WTC11 (cell line): ENCODE results near the gene ZNF428. TPM values are rescaled to one million over a fixed set of nuclear protein-coding genes. Genes with fewer than 3 reads are reported as not detected.

Experiments
- ATAC-seq: fragments of 200-7000 bp; cut with Tn5 transposase; 2 replicates; pipeline ENCODE4 v1.10.0; 2021; ENCODE audit warnings: mild to moderate bottlenecking, moderate library complexity
- CTCF ChIA-PET: fragments of 300-600 bp; sonication (Branson Sonifier 250); formaldehyde crosslinking; loops from one replicate; lab custom pipeline; 2021; ENCODE audit warnings: antibody characterized with exemption; lab: Charles Lee
- POLR2A ChIA-PET: fragments of 350-600 bp; sonication (Branson Sonifier 250); formaldehyde crosslinking; loops from one replicate; lab custom pipeline; 2021; ENCODE audit warnings: antibody characterized with exemption; lab: Charles Lee
- DNase-seq: peaks from one replicate; pipeline ENCODE4 v3.0.0; 2021; ENCODE audit warnings: low spot score
- H3K27ac Mint-ChIP-seq: 2 replicates; pipeline ENCODE4 v1.8.0; 2021; ENCODE audit warnings: mixed read lengths
- H3K27me3 Mint-ChIP-seq: 2 replicates; pipeline ENCODE4 v1.8.0; 2021; ENCODE audit warnings: low read depth, mild to moderate bottlenecking, moderate library complexity, mixed read lengths
- H3K36me3 Mint-ChIP-seq: 2 replicates; pipeline ENCODE4 v1.8.0; 2021; ENCODE audit warnings: mixed read lengths
- H3K4me1 Mint-ChIP-seq: 2 replicates; pipeline ENCODE4 v1.8.0; 2022; ENCODE audit warnings: mixed read lengths
- H3K4me3 Mint-ChIP-seq: 2 replicates; pipeline ENCODE4 v1.8.0; 2021; ENCODE audit warnings: mild to moderate bottlenecking, moderate library complexity, mixed read lengths
- H3K9me3 Mint-ChIP-seq: 2 replicates; pipeline ENCODE4 v1.8.0; 2021; ENCODE audit warnings: mixed read lengths
- ARID4B ChIP-seq: sonication (generic); formaldehyde crosslinking; IDR thresholded peaks from 2 replicates; pipeline ENCODE4 v1.8.0; 2023; ENCODE audit warnings: missing genetic modification reagents, mild to moderate bottlenecking, borderline replicate concordance
- ATF1 ChIP-seq: sonication (generic); formaldehyde crosslinking; IDR thresholded peaks from 2 replicates; pipeline ENCODE4 v1.8.1; 2023; ENCODE audit warnings: mild to moderate bottlenecking, moderate library complexity, missing genetic modification reagents
- ATF6 ChIP-seq: sonication (generic); formaldehyde crosslinking; IDR thresholded peaks from 2 replicates; pipeline ENCODE4 v1.8.1; 2023; ENCODE audit warnings: mild to moderate bottlenecking, missing genetic modification reagents
- E2F5 ChIP-seq: sonication (generic); formaldehyde crosslinking; IDR thresholded peaks from 2 replicates; pipeline ENCODE4 v1.8.1; 2022; ENCODE audit warnings: mild to moderate bottlenecking, moderate library complexity, missing genetic modification reagents
- EMX1 ChIP-seq: fragments of 250-450 bp; sonication (Bioruptor Pico); IDR thresholded peaks from 2 replicates; pipeline ENCODE4 v1.8.0; 2021; ENCODE audit warnings: mild to moderate bottlenecking
- JAZF1 ChIP-seq: fragments of 250-450 bp; sonication (Bioruptor Pico); IDR thresholded peaks from 2 replicates; pipeline ENCODE4 v1.9.0; 2021; ENCODE audit warnings: moderate library complexity, mild to moderate bottlenecking, inconsistent platforms
- MXD4 ChIP-seq: fragments of 250-450 bp; sonication (Bioruptor Pico); IDR thresholded peaks from 2 replicates; pipeline ENCODE4 v1.8.0; 2021; ENCODE audit warnings: mild to moderate bottlenecking, moderate library complexity, borderline replicate concordance
- NFE2L1 ChIP-seq: sonication (generic); formaldehyde crosslinking; IDR thresholded peaks from 2 replicates; pipeline ENCODE4 v1.8.1; 2023; ENCODE audit warnings: missing genetic modification reagents
- SP1 ChIP-seq: sonication (generic); formaldehyde crosslinking; conservative IDR thresholded peaks from 2 replicates; pipeline ENCODE4 v1.8.1; 2022; ENCODE audit warnings: missing genetic modification reagents
- ZNF281 ChIP-seq: sonication (generic); formaldehyde crosslinking; IDR thresholded peaks from 2 replicates; pipeline ENCODE4 v1.8.0; 2023; ENCODE audit warnings: mild to moderate bottlenecking, missing genetic modification reagents
- ZNF396 ChIP-seq: fragments of 250-450 bp; sonication (Bioruptor Pico); IDR thresholded peaks from 2 replicates; pipeline ENCODE4 v1.8.0; 2021; ENCODE audit warnings: mild to moderate bottlenecking, moderate library complexity, borderline replicate concordance
- total RNA-seq: library from RNA; stranded (reverse); gene quantifications from 3 replicates; pipeline ENCODE4 v1.2.3, GENCODE V29; 2021
- TF ChIP-seq, protein P1 (sequence below): sonication (generic); formaldehyde crosslinking; IDR thresholded peaks from 2 replicates; pipeline ENCODE4 v1.8.1; 2022; ENCODE audit warnings: low read depth, missing genetic modification reagents, borderline replicate concordance
- TF ChIP-seq, protein P2 (sequence below): fragments of 200-600 bp; IDR thresholded peaks from 2 replicates; pipeline ENCODE4 v1.8.0; 2022; ENCODE audit warnings: antibody characterized with exemption
- TF ChIP-seq, protein P3 (sequence below): sonication (generic); formaldehyde crosslinking; IDR thresholded peaks from 2 replicates; pipeline ENCODE4 v1.8.0; 2022; ENCODE audit warnings: missing genetic modification reagents

Gene ZNF428
- total RNA-seq, 1 experiment from 2014 or later: 20.1 TPM

DNA sequence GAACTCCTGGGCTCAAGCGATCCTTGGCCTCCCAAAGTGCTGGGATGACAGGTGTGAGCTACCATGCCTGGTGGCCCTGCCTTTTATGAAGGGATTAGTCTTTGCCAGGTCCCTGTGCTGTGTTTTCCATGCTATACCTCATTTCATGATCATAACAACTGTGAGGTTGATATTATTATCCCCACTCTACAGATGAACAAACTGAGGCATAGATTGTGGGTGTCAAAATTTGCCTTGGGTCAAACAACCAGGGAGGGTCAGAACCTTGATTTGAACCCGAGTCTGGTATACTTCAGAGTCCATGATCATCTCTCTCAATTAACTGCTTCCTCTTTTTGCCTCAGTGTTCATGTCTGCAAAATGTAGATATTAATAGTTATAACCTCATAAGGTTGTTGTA lies 36.9 kb downstream of the ZNF428 start (continued):
- no peak for TF ChIP-seq E2F5 (CRISPR knock-in tag)

DNA sequence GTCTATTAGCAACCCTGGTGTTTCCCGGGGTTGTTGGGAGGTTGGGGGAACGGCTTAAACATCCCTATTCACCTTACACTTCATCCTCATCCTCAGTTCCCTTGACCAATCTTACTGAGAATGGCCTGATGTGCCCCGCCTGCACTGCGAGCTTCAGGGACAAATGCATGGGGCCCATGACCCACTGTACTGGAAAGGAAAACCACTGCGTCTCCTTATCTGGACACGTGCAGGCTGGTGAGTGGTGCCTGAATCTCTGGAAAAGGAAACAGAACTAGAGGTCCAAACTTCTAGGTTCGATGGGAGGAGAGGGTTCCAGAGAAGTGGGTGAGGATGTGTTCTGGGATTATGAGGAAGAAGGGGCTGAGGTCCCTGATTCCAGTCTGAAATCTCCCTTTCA lies 38.0 kb downstream of the ZNF428 start:
- Mint-ChIP-seq H3K36me3 (peaks cover 7% of the 10 kb centered on the region; the same call in 1 of the 2 replicates), H3K27me3 (no peaks in the 10 kb centered on the region; the same call in none of the 2 replicates), H3K4me1 (peaks cover 35% of the 10 kb centered on the region), H3K4me3 (peak overlapping the region; percentile 91), H3K27ac (no peak overlapping the region), H3K9me3 (no peaks in the 10 kb centered on the region)
- DNase-seq: no peak
- POLR2A ChIA-PET: no interaction called here
- no peak for ATAC-seq
- TF ChIP-seq EMX1 (CRISPR knock-in tag): no peak
- TF ChIP-seq, protein P1, sequence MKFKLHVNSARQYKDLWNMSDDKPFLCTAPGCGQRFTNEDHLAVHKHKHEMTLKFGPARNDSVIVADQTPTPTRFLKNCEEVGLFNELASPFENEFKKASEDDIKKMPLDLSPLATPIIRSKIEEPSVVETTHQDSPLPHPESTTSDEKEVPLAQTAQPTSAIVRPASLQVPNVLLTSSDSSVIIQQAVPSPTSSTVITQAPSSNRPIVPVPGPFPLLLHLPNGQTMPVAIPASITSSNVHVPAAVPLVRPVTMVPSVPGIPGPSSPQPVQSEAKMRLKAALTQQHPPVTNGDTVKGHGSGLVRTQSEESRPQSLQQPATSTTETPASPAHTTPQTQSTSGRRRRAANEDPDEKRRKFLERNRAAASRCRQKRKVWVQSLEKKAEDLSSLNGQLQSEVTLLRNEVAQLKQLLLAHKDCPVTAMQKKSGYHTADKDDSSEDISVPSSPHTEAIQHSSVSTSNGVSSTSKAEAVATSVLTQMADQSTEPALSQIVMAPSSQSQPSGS: no peak
- TF ChIP-seq ATF1 (CRISPR knock-in tag): no peak
- TF ChIP-seq, protein P2, sequence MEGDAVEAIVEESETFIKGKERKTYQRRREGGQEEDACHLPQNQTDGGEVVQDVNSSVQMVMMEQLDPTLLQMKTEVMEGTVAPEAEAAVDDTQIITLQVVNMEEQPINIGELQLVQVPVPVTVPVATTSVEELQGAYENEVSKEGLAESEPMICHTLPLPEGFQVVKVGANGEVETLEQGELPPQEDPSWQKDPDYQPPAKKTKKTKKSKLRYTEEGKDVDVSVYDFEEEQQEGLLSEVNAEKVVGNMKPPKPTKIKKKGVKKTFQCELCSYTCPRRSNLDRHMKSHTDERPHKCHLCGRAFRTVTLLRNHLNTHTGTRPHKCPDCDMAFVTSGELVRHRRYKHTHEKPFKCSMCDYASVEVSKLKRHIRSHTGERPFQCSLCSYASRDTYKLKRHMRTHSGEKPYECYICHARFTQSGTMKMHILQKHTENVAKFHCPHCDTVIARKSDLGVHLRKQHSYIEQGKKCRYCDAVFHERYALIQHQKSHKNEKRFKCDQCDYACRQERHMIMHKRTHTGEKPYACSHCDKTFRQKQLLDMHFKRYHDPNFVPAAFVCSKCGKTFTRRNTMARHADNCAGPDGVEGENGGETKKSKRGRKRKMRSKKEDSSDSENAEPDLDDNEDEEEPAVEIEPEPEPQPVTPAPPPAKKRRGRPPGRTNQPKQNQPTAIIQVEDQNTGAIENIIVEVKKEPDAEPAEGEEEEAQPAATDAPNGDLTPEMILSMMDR: no peak
- TF ChIP-seq ZNF281 (CRISPR knock-in tag): no peak
- no peak for TF ChIP-seq ZNF396 (CRISPR knock-in tag)
- TF ChIP-seq SP1 (CRISPR knock-in tag): no peak
- TF ChIP-seq MXD4 (CRISPR knock-in tag): no peak
- TF ChIP-seq, protein P3, sequence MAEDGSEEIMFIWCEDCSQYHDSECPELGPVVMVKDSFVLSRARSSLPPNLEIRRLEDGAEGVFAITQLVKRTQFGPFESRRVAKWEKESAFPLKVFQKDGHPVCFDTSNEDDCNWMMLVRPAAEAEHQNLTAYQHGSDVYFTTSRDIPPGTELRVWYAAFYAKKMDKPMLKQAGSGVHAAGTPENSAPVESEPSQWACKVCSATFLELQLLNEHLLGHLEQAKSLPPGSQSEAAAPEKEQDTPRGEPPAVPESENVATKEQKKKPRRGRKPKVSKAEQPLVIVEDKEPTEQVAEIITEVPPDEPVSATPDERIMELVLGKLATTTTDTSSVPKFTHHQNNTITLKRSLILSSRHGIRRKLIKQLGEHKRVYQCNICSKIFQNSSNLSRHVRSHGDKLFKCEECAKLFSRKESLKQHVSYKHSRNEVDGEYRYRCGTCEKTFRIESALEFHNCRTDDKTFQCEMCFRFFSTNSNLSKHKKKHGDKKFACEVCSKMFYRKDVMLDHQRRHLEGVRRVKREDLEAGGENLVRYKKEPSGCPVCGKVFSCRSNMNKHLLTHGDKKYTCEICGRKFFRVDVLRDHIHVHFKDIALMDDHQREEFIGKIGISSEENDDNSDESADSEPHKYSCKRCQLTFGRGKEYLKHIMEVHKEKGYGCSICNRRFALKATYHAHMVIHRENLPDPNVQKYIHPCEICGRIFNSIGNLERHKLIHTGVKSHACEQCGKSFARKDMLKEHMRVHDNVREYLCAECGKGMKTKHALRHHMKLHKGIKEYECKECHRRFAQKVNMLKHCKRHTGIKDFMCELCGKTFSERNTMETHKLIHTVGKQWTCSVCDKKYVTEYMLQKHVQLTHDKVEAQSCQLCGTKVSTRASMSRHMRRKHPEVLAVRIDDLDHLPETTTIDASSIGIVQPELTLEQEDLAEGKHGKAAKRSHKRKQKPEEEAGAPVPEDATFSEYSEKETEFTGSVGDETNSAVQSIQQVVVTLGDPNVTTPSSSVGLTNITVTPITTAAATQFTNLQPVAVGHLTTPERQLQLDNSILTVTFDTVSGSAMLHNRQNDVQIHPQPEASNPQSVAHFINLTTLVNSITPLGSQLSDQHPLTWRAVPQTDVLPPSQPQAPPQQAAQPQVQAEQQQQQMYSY (CRISPR knock-in tag): no peak
- no peak for TF ChIP-seq NFE2L1 (CRISPR knock-in tag)
- CTCF ChIA-PET: interaction anchor here (1.3 to 8.3 kb wide), 3 partner anchors 13 to 81 kb away, joined by 5 to 53 read pairs (median 17); partner anchors contain the start of genes IRGQ and ZNF576

DNA sequence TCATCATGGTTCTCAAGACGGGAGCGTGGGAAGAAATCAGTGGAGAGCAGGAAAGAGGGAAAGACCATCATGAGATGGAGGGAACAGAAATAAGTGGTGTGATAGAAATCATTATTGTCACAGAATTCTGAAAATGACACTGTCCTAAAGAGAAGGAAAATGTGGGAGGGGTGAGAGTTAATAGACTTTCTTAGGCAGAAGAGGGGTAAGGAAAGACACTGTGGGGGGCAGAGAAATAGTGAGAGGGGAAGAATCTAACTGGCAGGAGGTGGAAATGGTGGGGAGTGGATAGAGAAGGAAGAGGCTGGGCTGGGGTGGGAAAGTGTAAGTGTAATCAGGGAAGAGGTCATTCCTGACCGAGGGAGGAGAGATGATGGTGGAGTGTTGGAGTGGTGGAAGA lies 40.6 kb downstream of the ZNF428 start:
- no peaks in the 10 kb centered on the region for H3K9me3 Mint-ChIP-seq
- CTCF ChIA-PET: interaction anchor here (1.1 to 1.7 kb wide), 2 partner anchors 24 to 43 kb away, joined by 4 to 5 read pairs; no protein-coding TSS in a partner anchor
- POLR2A ChIA-PET: no interaction called here
- H3K4me3 Mint-ChIP-seq: peak overlapping the region; percentile 91
- peaks cover 46% of the 10 kb centered on the region for H3K4me1 Mint-ChIP-seq
- H3K27me3 Mint-ChIP-seq: no peaks in the 10 kb centered on the region; the same call in none of the 2 replicates
- no peak for ATAC-seq
- no peaks in the 10 kb centered on the region for H3K36me3 Mint-ChIP-seq
- no peak for DNase-seq
- H3K27ac Mint-ChIP-seq: no peak overlapping the region
- no peak for TF ChIP-seq ARID4B (CRISPR knock-in tag)
- TF ChIP-seq E2F5 (CRISPR knock-in tag): no peak
- TF ChIP-seq ATF6 (CRISPR knock-in tag): no peak
- no peak for TF ChIP-seq JAZF1 (CRISPR knock-in tag)
